OCI-LY3 (cell line): ENCODE data around the gene PROM1.

Source experiments
- H2AFZ ChIP-seq: fragments of 200-600, 300-600 bp; shearing (Covaris generic); 2 replicates; pipeline ENCODE4 v1.6.0; 2014; ENCODE audit warnings: antibody characterized with exemption, low read depth, low read length
- H3K27ac ChIP-seq: fragments of 200-600, 300-600 bp; sonication (generic); 2 replicates; pipeline ENCODE4 v1.5.1; 2014; ENCODE audit warnings: mild to moderate bottlenecking, low read length, moderate library complexity, mixed read lengths
- H3K27me3 ChIP-seq: fragments of 200-600, 300-600 bp; sonication (generic); 2 replicates; pipeline ENCODE4 v1.6.1; 2014; ENCODE audit warnings: low read depth, low read length, mixed read lengths
- H3K36me3 ChIP-seq: fragments of 200-600, 300-600 bp; sonication (generic); replicated peaks from 2 replicates; pipeline ENCODE3; 2014; ENCODE audit warnings: low read depth, low read length, mixed read lengths
- H3K4me1 ChIP-seq: fragments of 300-600, 200-600 bp; sonication (generic); 2 replicates; pipeline ENCODE4 v1.6.1; 2014; ENCODE audit warnings: low read length, mixed read lengths
- H3K4me2 ChIP-seq: fragments of 200-600, 300-600 bp; sonication (generic); 2 replicates; pipeline ENCODE4 v1.6.1; 2014; ENCODE audit warnings: low read length, mixed read lengths
- H3K4me3 ChIP-seq: fragments of 300-600, 200-600 bp; sonication (generic); 2 replicates; pipeline ENCODE4 v1.5.1; 2014; ENCODE audit warnings: antibody characterized with exemption, mild to moderate bottlenecking, low read length, moderate library complexity
- H3K79me2 ChIP-seq: fragments of 300-600, 200-600 bp; shearing (Covaris generic); 2 replicates; pipeline ENCODE4 v1.6.1; 2014; ENCODE audit warnings: mild to moderate bottlenecking, low read length, mixed read lengths
- H3K9ac ChIP-seq: fragments of 300-600, 200-600 bp; shearing (Covaris generic); 2 replicates; pipeline ENCODE4 v1.6.0; 2014; ENCODE audit warnings: mild to moderate bottlenecking, low read length, moderate library complexity
- H3K9me3 ChIP-seq: fragments of 200-600, 300-600 bp; shearing (Covaris generic); 2 replicates; pipeline ENCODE4 v1.6.1; 2014; ENCODE audit warnings: low read length, mixed read lengths; ENCODE audit not compliant: insufficient read depth
- H4K20me1 ChIP-seq: fragments of 200-600, 300-600 bp; sonication (generic); 2 replicates; pipeline ENCODE4 v1.6.1; 2016; ENCODE audit warnings: low read length, mixed read lengths; ENCODE audit not compliant: insufficient read depth
- CTCF ChIP-seq: fragments of 200-600, 300-600 bp; sonication (generic); IDR thresholded peaks from 2 replicates; pipeline ENCODE4 v1.5.1; 2014; ENCODE audit warnings: antibody characterized with exemption, low read length, low read depth
- EZH2phosphoT487 ChIP-seq: fragments of 200-600 bp; shearing (Covaris generic); IDR thresholded peaks from 2 replicates; pipeline ENCODE4 v1.6.1; 2018; ENCODE audit warnings: antibody characterized with exemption, mixed run types, low read depth

PROM1 gene

GRCh38 chr4:16035843-16036242, 48.0 kb downstream of the PROM1 start:
- no peak overlapping the region for H3K4me2 ChIP-seq
- no peaks in the 10 kb centered on the region for H3K9me3 ChIP-seq
- H3K4me3 ChIP-seq: no peak overlapping the region
- no peaks in the 10 kb centered on the region for H3K36me3 ChIP-seq
- H3K27me3 ChIP-seq: no peaks in the 10 kb centered on the region
- H3K27ac ChIP-seq: no peak overlapping the region
- no peaks in the 10 kb centered on the region for H3K79me2 ChIP-seq
- no peaks in the 10 kb centered on the region for H3K4me1 ChIP-seq
- H4K20me1 ChIP-seq: no peaks in the 10 kb centered on the region
- no peak overlapping the region for H2AFZ ChIP-seq
- H3K9ac ChIP-seq: no peak overlapping the region
- TF ChIP-seq CTCF: no peak
- TF ChIP-seq EZH2phosphoT487: no peak

- Histone ChIP-seq H3K9ac (no peak overlapping the region), H3K9me3 (no peaks in the 10 kb centered on the region), H3K27me3 (0 out of 2 replicates have a peak, but pooled peaks cover 1% of the 10 kb centered on the region), H3K27ac (no peak overlapping the region), H3K4me1 (no peaks in the 10 kb centered on the region), H3K36me3 (no peaks in the 10 kb centered on the region), H3K4me3 (no peak overlapping the region), H3K79me2 (no peaks in the 10 kb centered on the region), H4K20me1 (no peaks in the 10 kb centered on the region), H2AFZ (no peak overlapping the region), H3K4me2 (no peak overlapping the region)
- TF ChIP-seq EZH2phosphoT487 (no peak), CTCF (no peak)
These were observed 49.6 kb downstream of the PROM1 start for GRCh38 chr4:16034010-16034748.

- no peaks in the 10 kb centered on the region for H3K4me1 ChIP-seq
- no peak overlapping the region for H3K4me2 ChIP-seq
- no peaks in the 10 kb centered on the region for H3K9me3 ChIP-seq
- no peaks in the 10 kb centered on the region for H4K20me1 ChIP-seq
- TF ChIP-seq CTCF: no peak
- TF ChIP-seq EZH2phosphoT487: no peak
- no peaks in the 10 kb centered on the region for H3K79me2 ChIP-seq
- no peaks in the 10 kb centered on the region for H3K36me3 ChIP-seq
- no peak overlapping the region for H2AFZ ChIP-seq
- H3K9ac ChIP-seq: no peak overlapping the region
- peaks cover 10% of the 10 kb centered on the region for H3K27me3 ChIP-seq
- no peak overlapping the region for H3K27ac ChIP-seq
- H3K4me3 ChIP-seq: no peak overlapping the region
These were observed 51.4 kb downstream of the PROM1 start for GRCh38 chr4:16032396-16032770.

GRCh38 chr4:16031546-16032395, 52.1 kb downstream of the PROM1 start:
- Histone ChIP-seq H3K79me2 (no peaks in the 10 kb centered on the region), H3K4me3 (no peak overlapping the region), H3K9ac (no peak overlapping the region), H3K27ac (no peak overlapping the region), H2AFZ (no peak overlapping the region), H3K4me1 (no peaks in the 10 kb centered on the region), H3K27me3 (peaks cover 13% of the 10 kb centered on the region), H4K20me1 (no peaks in the 10 kb centered on the region), H3K4me2 (no peak overlapping the region), H3K36me3 (no peaks in the 10 kb centered on the region), H3K9me3 (no peaks in the 10 kb centered on the region)
- no peak for TF ChIP-seq CTCF
- TF ChIP-seq EZH2phosphoT487: no peak
